ENCODE data around the gene NCKAP5. TPM values are rescaled to one million over a fixed set of nuclear protein-coding genes. Genes with fewer than 3 reads are reported as not detected.

The NCKAP5 gene
- total RNA-seq, 1 donor from 2014 or later, result 0.46 TPM

DNA sequence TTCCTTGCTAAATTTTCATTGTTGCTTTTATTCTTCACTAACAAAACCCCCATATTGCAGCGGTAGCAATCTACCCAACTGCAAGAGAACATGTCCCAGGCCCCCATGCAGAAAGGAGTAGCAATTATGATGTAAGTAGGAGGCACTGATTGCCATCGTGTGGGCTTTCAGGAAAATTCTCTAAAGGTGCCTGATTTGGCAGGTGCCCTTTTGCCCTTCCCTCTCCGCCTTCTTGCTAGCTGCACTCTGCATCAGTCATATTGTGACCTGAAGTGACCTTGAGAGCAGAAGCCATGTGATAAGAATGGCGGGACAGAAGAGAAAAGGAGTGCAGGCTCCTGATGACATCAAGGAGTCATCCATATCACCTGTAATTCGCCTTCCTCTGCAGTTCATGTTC is 112.1 kb downstream of the NCKAP5 start:
- Mint-ChIP-seq H3K9me3 (ENCODE audit: unreplicated experiment) (peaks cover 3% of the 10 kb centered on the region), H3K27ac (ENCODE audit: unreplicated experiment) (no peak overlapping the region), H3K4me3 (ENCODE audit: unreplicated experiment) (no peak overlapping the region), H3K36me3 (ENCODE audit: unreplicated experiment) (no peaks in the 10 kb centered on the region), H3K4me1 (ENCODE audit: unreplicated experiment) (peaks cover 7% of the 10 kb centered on the region), H3K27me3 (ENCODE audit: unreplicated experiment) (peaks cover 2% of the 10 kb centered on the region)
- DNase-seq (ENCODE audit: extremely low spot score, unreplicated experiment), result no peak
- TF ChIP-seq, protein P1, sequence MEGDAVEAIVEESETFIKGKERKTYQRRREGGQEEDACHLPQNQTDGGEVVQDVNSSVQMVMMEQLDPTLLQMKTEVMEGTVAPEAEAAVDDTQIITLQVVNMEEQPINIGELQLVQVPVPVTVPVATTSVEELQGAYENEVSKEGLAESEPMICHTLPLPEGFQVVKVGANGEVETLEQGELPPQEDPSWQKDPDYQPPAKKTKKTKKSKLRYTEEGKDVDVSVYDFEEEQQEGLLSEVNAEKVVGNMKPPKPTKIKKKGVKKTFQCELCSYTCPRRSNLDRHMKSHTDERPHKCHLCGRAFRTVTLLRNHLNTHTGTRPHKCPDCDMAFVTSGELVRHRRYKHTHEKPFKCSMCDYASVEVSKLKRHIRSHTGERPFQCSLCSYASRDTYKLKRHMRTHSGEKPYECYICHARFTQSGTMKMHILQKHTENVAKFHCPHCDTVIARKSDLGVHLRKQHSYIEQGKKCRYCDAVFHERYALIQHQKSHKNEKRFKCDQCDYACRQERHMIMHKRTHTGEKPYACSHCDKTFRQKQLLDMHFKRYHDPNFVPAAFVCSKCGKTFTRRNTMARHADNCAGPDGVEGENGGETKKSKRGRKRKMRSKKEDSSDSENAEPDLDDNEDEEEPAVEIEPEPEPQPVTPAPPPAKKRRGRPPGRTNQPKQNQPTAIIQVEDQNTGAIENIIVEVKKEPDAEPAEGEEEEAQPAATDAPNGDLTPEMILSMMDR (IDR thresholded peaks at IDR 0.05), result no peak

DNA sequence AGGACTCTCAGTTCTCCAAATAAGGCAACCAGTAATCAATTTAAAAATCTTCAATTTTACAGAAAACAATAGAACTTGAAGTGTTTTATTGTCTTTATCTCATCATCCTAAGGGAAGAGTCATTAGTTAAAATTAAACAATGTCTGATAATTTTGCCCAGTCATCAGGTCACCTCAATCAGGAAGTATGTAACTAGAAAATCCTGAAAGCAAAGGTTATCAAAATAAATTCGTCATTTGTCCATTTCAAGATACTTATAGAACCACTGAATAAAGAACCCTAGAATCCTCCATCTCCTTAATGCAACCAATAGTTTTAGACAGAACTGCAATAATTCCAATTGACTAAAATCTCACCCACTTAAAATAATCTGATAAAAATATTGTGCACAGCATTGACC is 115.2 kb downstream of the NCKAP5 start:
- Mint-ChIP-seq H3K4me3 (ENCODE audit: unreplicated experiment) (no peak overlapping the region), H3K4me1 (ENCODE audit: unreplicated experiment) (peaks cover 3% of the 10 kb centered on the region), H3K27ac (ENCODE audit: unreplicated experiment) (no peak overlapping the region), H3K27me3 (ENCODE audit: unreplicated experiment) (peaks cover 4% of the 10 kb centered on the region), H3K36me3 (ENCODE audit: unreplicated experiment) (no peaks in the 10 kb centered on the region), H3K9me3 (ENCODE audit: unreplicated experiment) (peaks cover 3% of the 10 kb centered on the region)
- TF ChIP-seq, protein P1 (IDR thresholded peaks at IDR 0.05), result no peak
- DNase-seq (ENCODE audit: extremely low spot score, unreplicated experiment), result no peak

DNA sequence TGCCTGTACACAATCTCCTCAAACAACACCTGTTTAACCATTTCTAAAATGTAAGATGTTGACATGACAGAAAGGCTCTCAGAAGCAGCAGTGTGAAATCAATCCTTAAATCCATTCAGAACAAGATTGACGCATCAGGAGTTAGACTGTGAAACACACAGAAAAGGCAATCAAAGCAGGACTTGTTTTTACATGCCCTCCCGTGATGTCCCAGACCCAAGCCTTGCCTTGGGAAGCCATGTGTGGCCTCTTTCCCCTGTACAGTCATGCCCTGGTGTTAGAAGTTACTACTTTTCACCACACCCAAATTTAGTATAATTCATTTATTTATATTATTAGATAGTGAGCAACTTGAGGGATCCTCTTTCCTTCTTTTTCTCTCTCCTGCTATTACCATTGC is 115.7 kb downstream of the NCKAP5 start:
- Mint-ChIP-seq H3K4me1 (ENCODE audit: unreplicated experiment) (no peaks in the 10 kb centered on the region), H3K9me3 (ENCODE audit: unreplicated experiment) (peaks cover 3% of the 10 kb centered on the region), H3K36me3 (ENCODE audit: unreplicated experiment) (no peaks in the 10 kb centered on the region), H3K4me3 (ENCODE audit: unreplicated experiment) (no peak overlapping the region), H3K27ac (ENCODE audit: unreplicated experiment) (no peak overlapping the region), H3K27me3 (ENCODE audit: unreplicated experiment) (peaks cover 5% of the 10 kb centered on the region)
- TF ChIP-seq, protein P1 (IDR thresholded peaks at IDR 0.05), result no peak
- DNase-seq (ENCODE audit: extremely low spot score, unreplicated experiment), result no peak

DNA sequence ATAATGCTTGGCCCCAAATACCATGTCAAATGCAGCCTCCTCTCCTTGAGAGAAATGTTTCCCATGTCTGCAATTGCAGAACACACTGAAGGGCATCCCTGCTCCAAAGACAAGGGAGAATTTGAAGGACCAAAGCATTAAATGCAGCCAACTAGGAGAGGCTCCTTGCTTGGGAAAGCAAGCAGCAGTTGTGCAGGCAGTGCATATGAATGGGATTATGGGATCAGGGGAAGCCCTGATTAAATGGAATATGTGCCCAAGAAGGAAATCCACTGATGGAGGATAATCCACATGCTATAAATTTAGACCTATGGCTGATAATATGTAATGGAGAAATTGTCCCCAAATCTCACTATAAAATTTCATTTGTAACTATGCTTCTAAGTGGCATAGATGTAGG is 116.1 kb downstream of the NCKAP5 start:
- H3K27ac Mint-ChIP-seq (ENCODE audit: unreplicated experiment), result no peak overlapping the region
- H3K27me3 Mint-ChIP-seq (ENCODE audit: unreplicated experiment), result peaks cover 5% of the 10 kb centered on the region
- TF ChIP-seq, protein P1 (IDR thresholded peaks at IDR 0.05), result no peak
- H3K9me3 Mint-ChIP-seq (ENCODE audit: unreplicated experiment), result peaks cover 3% of the 10 kb centered on the region
- no peaks in the 10 kb centered on the region for H3K4me1 Mint-ChIP-seq (ENCODE audit: unreplicated experiment)
- H3K4me3 Mint-ChIP-seq (ENCODE audit: unreplicated experiment), result no peak overlapping the region
- no peak for DNase-seq (ENCODE audit: extremely low spot score, unreplicated experiment)
- no peaks in the 10 kb centered on the region for H3K36me3 Mint-ChIP-seq (ENCODE audit: unreplicated experiment)

DNA sequence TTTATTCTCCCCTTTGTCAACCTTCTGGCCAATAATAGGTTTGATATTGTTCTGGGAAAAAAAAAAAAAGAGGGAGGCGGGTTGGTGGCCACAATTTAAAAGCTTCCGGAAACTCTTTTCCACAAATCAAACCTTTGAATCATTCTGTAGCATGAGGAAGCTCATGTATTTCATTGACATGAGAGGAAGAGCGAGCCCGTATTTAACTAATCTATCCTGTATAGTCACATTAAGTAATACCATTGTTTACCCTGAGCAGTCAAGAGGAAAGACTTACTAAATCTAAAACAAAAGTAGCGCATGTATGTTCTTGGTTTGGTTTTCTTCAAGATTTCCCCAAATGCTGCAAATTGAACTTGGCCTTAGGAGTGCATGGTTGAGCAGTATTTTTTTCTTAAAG is 120.1 kb downstream of the NCKAP5 start:
- Mint-ChIP-seq H3K9me3 (ENCODE audit: unreplicated experiment) (no peaks in the 10 kb centered on the region), H3K36me3 (ENCODE audit: unreplicated experiment) (no peaks in the 10 kb centered on the region)
- TF ChIP-seq, protein P1 (IDR thresholded peaks at IDR 0.05), result no peak

More for the DNA sequence above, 120.1 kb downstream of the NCKAP5 start:
- H3K27ac Mint-ChIP-seq (ENCODE audit: unreplicated experiment), result no peak overlapping the region
- H3K4me1 Mint-ChIP-seq (ENCODE audit: unreplicated experiment), result no peaks in the 10 kb centered on the region
- H3K4me3 Mint-ChIP-seq (ENCODE audit: unreplicated experiment), result no peak overlapping the region
- peaks cover 13% of the 10 kb centered on the region for H3K27me3 Mint-ChIP-seq (ENCODE audit: unreplicated experiment)
- no peak for DNase-seq (ENCODE audit: extremely low spot score, unreplicated experiment)

All from osteocyte (in vitro differentiated cells).